D721Med (cell line): ENCODE results near the gene PHGDH.

Experiments
- DNase-seq: peaks from one replicate; pipeline ENCODE4 v3.0.0; 2011; ENCODE audit warnings: low spot score; ENCODE audit not compliant: insufficient read length
- FAIRE-seq: peaks from 2 replicates; lab custom pipeline; 2011; peaks lifted over from hg19 to GRCh38; lab: Jason Lieb, UNC
- CTCF ChIP-seq: IDR thresholded peaks from 2 replicates; pipeline ENCODE4 v1.5.1; 2012; ENCODE audit warnings: mild to moderate bottlenecking, control low read depth; ENCODE audit not compliant: insufficient read depth; ENCODE audit errors: missing control alignments

Gene PHGDH

GRCh38 chr1:119731741-119732430 lies 20.2 kb downstream of the PHGDH start:
- DNase-seq (no peak), FAIRE-seq (no peak)
- TF ChIP-seq CTCF = no peak

GRCh38 chr1:119732465-119733168 lies 20.9 kb downstream of the PHGDH start:
- DNase-seq (no peak), FAIRE-seq (no peak)
- no peak for TF ChIP-seq CTCF

- FAIRE-seq = no peak
- no peak for DNase-seq
- no peak for TF ChIP-seq CTCF
These were observed 22.0 kb downstream of the PHGDH start for GRCh38 chr1:119733754-119734153.

GRCh38 chr1:119735217-119735616 lies 23.5 kb downstream of the PHGDH start:
- FAIRE-seq = no peak
- TF ChIP-seq CTCF = no peak
- DNase-seq = no peak

GRCh38 chr1:119736649-119737039 lies 24.9 kb downstream of the PHGDH start:
- DNase-seq = no peak
- no peak for TF ChIP-seq CTCF
- FAIRE-seq = no peak

- no peak for TF ChIP-seq CTCF
- DNase-seq (no peak), FAIRE-seq (no peak)
These were observed 25.4 kb downstream of the PHGDH start for GRCh38 chr1:119737040-119737682.
